Tibial nerve (tissue), 4 donors: ENCODE data around the gene NDUFB7. TPM values are rescaled to one million over a fixed set of nuclear protein-coding genes. Genes with fewer than 3 reads are reported as not detected.
"Not testable (repeated sequence)": the region's sequence is repeated elsewhere in the genome, so short reads cannot be mapped to it uniquely, and the experiment has no call there.

ENCODE experiments used
- DNase-seq, 2 donors: peaks; one replicate each; pipeline ENCODE4 v3.0.0-alpha.2; 2019; ENCODE audit warnings: low spot score in 2 of 2
- H3K27ac ChIP-seq, 4 donors: fragments of 200-600 bp; sonication (generic) in 3 of 4; one replicate each; pipeline ENCODE4 v1.5.1; 2017 to 2019; ENCODE audit warnings: mild to moderate bottlenecking in 1 of 4
- H3K27me3 ChIP-seq, 2 donors: fragments of 200-600 bp; sonication (generic) in 1 of 2; one replicate each; pipeline versions ENCODE4 v1.5.1 to v1.6.0; 2017 to 2019
- H3K36me3 ChIP-seq, 3 donors: fragments of 200-600 bp; sonication (generic); one replicate each; pipeline ENCODE4 v1.5.1; 2018 to 2019
- H3K4me1 ChIP-seq, 4 donors: fragments of 200-600 bp; sonication (generic) in 3 of 4; one replicate each; pipeline ENCODE4 v1.5.1; 2017 to 2019
- H3K4me3 ChIP-seq, 4 donors: fragments of 200-600 bp; sonication (generic) in 3 of 4; one replicate each; pipeline ENCODE4 v1.5.1; 2017 to 2019; ENCODE audit warnings: mild to moderate bottlenecking in 1 of 4, moderate library complexity in 1 of 4
- H3K9me3 ChIP-seq, 4 donors: fragments of 200-600 bp; sonication (generic) in 3 of 4; one replicate each; pipeline ENCODE4 v1.5.1; 2017 to 2019
- EP300 ChIP-seq, 2 donors: sonication (generic); formaldehyde crosslinking; IDR thresholded peaks; one replicate each; pipeline ENCODE4 v1.6.1; 2017; ENCODE audit warnings: antibody characterized with exemption in 2 of 2, mild to moderate bottlenecking in 1 of 2
- POLR2A ChIP-seq, 2 donors: fragments of 450-650 bp; IDR thresholded peaks; one replicate each; pipeline ENCODE4 v1.6.1; 2017; ENCODE audit warnings: antibody characterized with exemption in 2 of 2, mild to moderate bottlenecking in 2 of 2, moderate library complexity in 2 of 2
- WGBS, 2 donors: methylation state at CpG; one replicate each; pipeline ENCODE4 v1.1.5; 2018; 5-methylcytosine and 5-hydroxymethylcytosine counted together
- total RNA-seq, 4 donors: library from RNA; depleted of rRNA; stranded (reverse); fragments of >200 nt; gene quantifications; one replicate each; pipeline ENCODE4 v1.1.0, GENCODE V29; 2016
- TF ChIP-seq, protein P1 (sequence below), 5 experiments: fragments of 200-600 bp in 3 of 5; fragments of 450-650 bp in 2 of 5; sonication (generic) in 3 of 5; IDR thresholded peaks; one replicate each; pipeline ENCODE4 v1.5.1; 2016 to 2019; ENCODE audit warnings: antibody characterized with exemption in 5 of 5, mild to moderate bottlenecking in 3 of 5, moderate library complexity in 2 of 5

The NDUFB7 gene
- total RNA-seq, 4 donors from 2014 or later: 315 to 444 (median 398) TPM

DNA sequence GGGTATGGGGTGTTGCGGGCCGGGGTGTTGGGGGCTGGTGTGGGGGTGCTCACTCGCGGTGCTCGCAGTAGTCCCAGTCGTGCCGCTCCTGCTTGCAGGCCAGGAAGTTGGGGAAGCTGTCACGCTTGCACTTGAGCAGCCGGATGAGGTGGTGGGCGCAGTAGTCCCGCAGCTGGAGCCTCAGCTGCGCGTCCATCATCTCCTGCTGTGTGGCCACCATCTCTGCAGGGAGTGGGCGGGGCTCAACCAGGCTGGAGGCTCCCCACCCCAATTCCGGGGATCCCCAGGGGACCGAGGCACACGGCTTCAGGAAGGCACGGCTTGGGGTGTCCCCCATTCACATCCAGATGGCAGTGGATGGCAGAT is 5.2 kb downstream of the NDUFB7 start:
- H3K27ac ChIP-seq: no peak overlapping the region
- H3K27me3 ChIP-seq: no peaks in the 10 kb centered on the region
- H3K9me3 ChIP-seq: no peaks in the 10 kb centered on the region
- TF ChIP-seq POLR2A (IDR thresholded peaks at IDR 0.05) (no peak), EP300 (IDR thresholded peaks at IDR 0.05) (no peak)
- TF ChIP-seq, protein P1, sequence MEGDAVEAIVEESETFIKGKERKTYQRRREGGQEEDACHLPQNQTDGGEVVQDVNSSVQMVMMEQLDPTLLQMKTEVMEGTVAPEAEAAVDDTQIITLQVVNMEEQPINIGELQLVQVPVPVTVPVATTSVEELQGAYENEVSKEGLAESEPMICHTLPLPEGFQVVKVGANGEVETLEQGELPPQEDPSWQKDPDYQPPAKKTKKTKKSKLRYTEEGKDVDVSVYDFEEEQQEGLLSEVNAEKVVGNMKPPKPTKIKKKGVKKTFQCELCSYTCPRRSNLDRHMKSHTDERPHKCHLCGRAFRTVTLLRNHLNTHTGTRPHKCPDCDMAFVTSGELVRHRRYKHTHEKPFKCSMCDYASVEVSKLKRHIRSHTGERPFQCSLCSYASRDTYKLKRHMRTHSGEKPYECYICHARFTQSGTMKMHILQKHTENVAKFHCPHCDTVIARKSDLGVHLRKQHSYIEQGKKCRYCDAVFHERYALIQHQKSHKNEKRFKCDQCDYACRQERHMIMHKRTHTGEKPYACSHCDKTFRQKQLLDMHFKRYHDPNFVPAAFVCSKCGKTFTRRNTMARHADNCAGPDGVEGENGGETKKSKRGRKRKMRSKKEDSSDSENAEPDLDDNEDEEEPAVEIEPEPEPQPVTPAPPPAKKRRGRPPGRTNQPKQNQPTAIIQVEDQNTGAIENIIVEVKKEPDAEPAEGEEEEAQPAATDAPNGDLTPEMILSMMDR (IDR thresholded peaks at IDR 0.05): no peak
- peaks cover 2 to 68% (median 4%) of the 10 kb centered on the region in 3 donors for H3K36me3 ChIP-seq
- H3K4me3 ChIP-seq: no peak overlapping the region
- DNase-seq: no peak
- 70 to 88% methylated on average over 4 to 18 of the region's 18 CpGs for WGBS, 2 donors
- H3K4me1 ChIP-seq: peaks cover 0 to 63% (median 19%) of the 10 kb centered on the region in 4 donors

DNA sequence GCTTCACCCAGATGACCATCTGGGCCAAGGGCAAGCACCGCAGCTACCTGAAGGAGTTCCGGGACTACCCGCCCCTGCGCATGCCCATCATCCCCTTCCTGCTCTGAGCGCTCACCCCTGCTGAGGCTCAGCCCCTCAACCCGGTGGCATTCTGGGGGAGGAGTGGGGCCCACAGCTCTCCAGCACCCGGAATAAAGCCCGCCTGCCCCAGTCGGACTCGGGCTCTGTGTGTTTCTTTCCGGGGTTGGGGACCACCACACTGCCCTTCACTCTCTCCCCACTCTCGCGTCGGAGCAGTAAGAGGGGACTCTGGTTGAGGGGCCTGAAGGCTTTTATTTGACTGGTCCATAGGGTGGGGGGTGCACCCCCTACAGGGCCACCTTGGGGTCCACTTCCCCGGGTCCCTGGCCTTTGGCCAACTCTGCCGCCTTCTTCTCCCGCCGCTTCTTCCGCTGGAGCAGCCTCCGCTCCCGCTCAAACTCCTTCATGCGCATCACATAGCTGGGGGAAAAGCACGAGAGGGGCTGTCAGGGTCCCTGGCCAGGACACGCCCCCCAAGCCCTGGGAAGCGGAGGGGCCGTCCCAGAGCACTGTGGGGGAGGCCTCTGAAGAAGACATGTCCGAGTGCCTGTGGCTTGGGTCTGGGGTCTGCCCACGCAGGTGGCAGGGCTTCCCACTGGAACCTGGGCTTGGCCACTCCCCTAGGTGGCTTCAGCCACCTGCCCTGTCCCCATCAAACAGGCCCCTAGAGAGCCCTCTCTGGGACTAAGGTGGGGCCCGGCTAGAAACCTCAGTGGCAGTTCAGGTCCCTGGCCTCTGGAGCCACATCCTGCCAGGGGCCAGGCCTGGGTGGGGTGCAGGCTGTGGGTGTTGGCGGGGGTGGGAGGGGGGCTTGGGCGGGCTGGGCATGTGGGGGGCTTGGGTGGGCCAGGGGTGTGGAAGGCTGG is 5.8 kb downstream of the NDUFB7 start:
- no peaks in the 10 kb centered on the region for H3K9me3 ChIP-seq
- no peak overlapping the region for H3K4me3 ChIP-seq
- no peaks in the 10 kb centered on the region for H3K27me3 ChIP-seq
- H3K4me1 ChIP-seq: peaks cover 0 to 65% (median 22%) of the 10 kb centered on the region in 4 donors
- 81 to 83% methylated on average over 29 to 31 of the region's 31 CpGs for WGBS, 2 donors
- no peak for TF ChIP-seq EP300 (IDR thresholded peaks at IDR 0.05)
- TF ChIP-seq POLR2A (IDR thresholded peaks at IDR 0.05): no peak
- TF ChIP-seq, protein P1 (IDR thresholded peaks at IDR 0.05): no peak
- peaks cover 2 to 68% (median 4%) of the 10 kb centered on the region in 3 donors for H3K36me3 ChIP-seq
- no peak overlapping the region for H3K27ac ChIP-seq
- no peak for DNase-seq

DNA sequence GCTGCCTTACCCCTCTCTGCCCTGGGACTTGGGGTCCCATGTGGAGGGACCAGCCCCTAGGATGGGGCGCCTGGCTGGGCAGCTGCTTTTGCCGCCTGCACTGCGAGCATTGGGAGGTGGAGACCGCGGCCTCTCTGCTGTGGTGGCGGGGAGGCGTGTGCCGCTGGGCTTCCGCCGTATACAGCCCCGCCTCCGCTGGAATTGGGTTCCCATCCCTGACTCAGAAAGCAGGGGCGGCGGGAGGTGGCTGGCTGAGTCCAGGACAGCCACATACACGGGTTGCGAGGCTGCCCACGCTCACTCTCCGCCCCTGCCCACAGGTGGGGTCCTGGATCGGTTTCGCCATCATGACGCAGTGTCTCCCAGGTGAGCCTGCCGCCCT is 6.6 kb downstream of the NDUFB7 start:
- no peaks in the 10 kb centered on the region for H3K9me3 ChIP-seq
- TF ChIP-seq, protein P1 (IDR thresholded peaks at IDR 0.05): no peak
- TF ChIP-seq POLR2A (IDR thresholded peaks at IDR 0.05) (no peak), EP300 (IDR thresholded peaks at IDR 0.05) (no peak)
- 87 to 89% methylated on average over 17 to 22 of the region's 22 CpGs for WGBS, 2 donors
- no peak overlapping the region for H3K27ac ChIP-seq
- H3K27me3 ChIP-seq: no peaks in the 10 kb centered on the region
- DNase-seq: no peak
- peaks cover 0 to 65% (median 18%) of the 10 kb centered on the region in 4 donors for H3K4me1 ChIP-seq
- H3K36me3 ChIP-seq: peaks cover 2 to 68% (median 4%) of the 10 kb centered on the region in 3 donors
- H3K4me3 ChIP-seq: no peak overlapping the region

DNA sequence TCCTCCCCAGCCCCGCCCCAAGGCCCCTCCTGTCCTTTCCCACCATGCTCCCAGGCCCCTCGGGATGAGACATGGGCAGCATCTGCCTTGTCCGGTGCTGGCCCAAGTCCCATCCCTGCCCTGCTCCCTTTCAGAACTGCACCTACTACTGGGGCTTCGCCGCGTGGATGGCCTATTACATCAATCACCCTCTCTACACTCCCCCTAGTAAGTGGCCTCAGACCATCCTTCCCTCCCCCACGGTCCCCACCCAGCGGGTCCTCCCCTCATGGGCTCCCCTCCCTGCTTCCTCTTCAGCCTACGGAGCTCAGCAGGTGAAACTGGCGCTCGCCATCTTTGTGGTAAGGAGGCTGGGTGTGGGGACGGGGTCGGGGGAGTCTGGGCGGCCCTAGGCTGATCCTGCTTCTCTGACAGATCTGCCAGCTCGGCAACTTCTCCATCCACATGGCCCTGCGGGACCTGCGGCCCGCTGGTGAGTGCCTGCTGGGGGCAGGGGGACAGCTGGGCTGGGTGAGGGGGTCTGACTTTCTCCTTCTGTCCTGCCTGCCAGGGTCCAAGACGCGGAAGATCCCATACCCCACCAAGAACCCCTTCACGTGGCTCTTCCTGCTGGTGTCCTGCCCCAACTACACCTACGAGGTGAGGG is 7.1 kb downstream of the NDUFB7 start:
- not testable (repeated sequence) for H3K27ac ChIP-seq, H3K4me3 ChIP-seq, H3K27me3 ChIP-seq, DNase-seq, H3K9me3 ChIP-seq
- Histone ChIP-seq H3K4me1 (peaks cover 0 to 65% (median 17%) of the 10 kb centered on the region in 4 donors), H3K36me3 (peaks cover 2 to 68% (median 4%) of the 10 kb centered on the region in 3 donors)
- WGBS, 2 donors: 80 to 82% methylated on average over 15 to 21 of the region's 22 CpGs

DNA sequence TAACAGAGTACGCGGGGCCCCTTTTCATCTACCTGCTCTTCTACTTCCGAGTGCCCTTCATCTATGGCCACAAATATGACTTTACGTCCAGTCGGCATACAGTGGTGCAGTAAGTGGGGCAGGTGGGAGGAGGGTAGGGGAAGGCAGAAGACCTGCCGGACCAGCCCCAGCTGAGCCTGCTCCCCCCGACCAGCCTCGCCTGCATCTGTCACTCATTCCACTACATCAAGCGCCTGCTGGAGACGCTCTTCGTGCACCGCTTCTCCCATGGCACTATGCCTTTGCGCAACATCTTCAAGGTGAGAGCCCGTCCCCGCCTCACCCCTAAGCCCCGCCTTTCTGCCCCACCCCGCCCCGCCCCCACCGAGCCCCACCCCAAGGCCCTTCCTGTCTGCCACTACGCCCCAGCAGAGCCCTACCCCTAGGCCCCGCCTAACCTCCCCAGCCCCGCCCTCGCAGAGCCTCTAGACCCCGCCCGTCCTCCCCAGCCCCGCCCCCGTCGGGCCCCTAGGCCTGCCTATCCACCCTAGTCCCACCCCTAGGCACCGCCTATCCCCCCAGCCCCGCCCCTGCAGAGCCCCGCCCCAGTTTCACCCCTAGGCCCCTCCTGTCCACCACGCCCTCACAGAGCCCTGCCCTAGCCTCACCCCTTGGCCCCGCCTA is 7.7 kb downstream of the NDUFB7 start:
- TF ChIP-seq EP300 (IDR thresholded peaks at IDR 0.05) (no peak), POLR2A (IDR thresholded peaks at IDR 0.05) (no peak)
- TF ChIP-seq, protein P1 (IDR thresholded peaks at IDR 0.05): no peak
- no peak overlapping the region for H3K4me3 ChIP-seq
- no peaks in the 10 kb centered on the region for H3K27me3 ChIP-seq
- 69 to 81% methylated on average over 23 to 27 of the region's 33 CpGs for WGBS, 2 donors
- DNase-seq: no peak
- H3K4me1 ChIP-seq: peaks cover 0 to 62% (median 17%) of the 10 kb centered on the region in 4 donors
- no peak overlapping the region for H3K27ac ChIP-seq
- peaks cover 2 to 63% (median 4%) of the 10 kb centered on the region in 3 donors for H3K36me3 ChIP-seq
- H3K9me3 ChIP-seq: no peaks in the 10 kb centered on the region
